ENCODE measurements around the gene ZMYM2.

ZMYM2 gene

DNA sequence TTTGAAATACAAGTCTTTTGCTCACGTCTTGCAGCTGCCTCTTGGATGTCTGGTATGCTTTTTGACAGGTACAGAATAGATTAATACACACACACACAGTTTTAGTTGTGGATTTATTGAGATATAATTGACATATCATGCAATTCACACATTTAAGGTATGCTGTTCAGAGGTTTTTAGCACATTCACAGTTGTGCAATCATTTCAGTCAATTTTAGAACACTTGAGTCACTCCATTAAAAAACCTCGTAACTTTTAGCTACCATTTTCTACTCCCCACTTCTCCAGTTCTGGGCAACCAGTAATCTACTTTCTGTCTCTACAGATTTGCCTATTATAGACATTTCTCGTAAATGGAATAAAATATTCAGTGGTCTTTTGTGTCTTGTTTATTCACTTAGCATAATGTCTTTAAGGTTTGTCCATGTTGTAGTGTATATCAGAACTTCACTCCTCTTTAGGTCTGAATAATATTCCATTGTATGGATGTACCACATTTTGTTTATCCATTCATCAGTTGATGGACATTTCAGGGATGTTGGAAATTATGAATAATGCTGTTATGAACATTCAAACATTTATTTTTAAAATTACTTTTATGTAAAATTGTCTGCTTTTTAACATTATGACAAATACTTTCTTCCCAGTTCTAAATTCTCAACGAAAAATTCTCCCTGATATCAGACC lies 2.5 kb upstream of the ZMYM2 start:
- in situ Hi-C loops (cut with HindIII; ENCODE audit: low sequenced_read_pairs) = no loop called here
- no peak for DNase-seq (ENCODE audit: low read depth)
- H3K4me3 ChIP-seq (ENCODE audit: low read depth, low read length) = no peak overlapping the region
- TF ChIP-seq, protein P1, sequence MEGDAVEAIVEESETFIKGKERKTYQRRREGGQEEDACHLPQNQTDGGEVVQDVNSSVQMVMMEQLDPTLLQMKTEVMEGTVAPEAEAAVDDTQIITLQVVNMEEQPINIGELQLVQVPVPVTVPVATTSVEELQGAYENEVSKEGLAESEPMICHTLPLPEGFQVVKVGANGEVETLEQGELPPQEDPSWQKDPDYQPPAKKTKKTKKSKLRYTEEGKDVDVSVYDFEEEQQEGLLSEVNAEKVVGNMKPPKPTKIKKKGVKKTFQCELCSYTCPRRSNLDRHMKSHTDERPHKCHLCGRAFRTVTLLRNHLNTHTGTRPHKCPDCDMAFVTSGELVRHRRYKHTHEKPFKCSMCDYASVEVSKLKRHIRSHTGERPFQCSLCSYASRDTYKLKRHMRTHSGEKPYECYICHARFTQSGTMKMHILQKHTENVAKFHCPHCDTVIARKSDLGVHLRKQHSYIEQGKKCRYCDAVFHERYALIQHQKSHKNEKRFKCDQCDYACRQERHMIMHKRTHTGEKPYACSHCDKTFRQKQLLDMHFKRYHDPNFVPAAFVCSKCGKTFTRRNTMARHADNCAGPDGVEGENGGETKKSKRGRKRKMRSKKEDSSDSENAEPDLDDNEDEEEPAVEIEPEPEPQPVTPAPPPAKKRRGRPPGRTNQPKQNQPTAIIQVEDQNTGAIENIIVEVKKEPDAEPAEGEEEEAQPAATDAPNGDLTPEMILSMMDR (IDR thresholded peaks at IDR 0.05; ENCODE audit: low read depth, low read length, missing control alignments) = no peak

DNA sequence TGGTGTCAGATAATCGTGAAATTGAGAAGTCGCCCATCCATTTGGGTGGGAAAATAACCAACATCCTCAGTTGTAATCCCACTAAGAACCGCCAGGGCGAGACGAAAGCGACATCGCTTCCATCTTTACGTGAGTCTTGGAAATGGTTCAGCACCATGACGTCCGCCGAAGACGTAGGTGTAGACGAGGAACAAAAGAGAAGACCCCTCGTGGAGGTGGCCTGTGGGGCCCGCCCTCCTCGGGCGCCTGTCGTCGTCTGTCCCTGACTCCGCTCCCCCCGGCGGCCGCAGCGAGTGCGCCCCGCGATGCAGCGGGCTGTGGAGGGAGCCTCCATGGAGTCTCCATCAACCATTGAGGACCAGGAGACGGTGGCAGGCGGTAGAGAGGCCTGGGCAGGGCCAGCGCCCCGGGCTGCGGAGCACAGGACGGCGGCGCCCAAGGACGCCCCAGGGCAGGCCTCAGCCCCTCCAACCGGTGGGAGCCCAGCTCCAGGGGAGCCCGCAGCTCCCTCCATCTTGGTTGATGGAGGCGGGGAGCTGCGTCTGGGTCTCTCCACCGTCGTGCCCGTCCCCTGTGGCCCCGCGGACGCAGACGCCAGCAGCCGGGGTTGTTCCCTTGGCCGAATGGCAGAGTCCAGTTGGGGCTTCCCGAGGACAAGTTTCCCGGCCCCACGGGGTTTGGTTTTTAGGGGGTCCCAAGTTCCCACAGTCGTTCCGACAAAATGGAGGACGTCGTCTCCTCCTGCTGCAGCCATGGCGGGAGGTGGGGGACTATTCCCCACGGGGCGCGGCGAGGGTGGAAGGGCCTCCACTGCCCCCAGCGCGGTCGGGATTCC lies 990 bp upstream of the ZMYM2 start:
- peak overlapping the region; percentile 44 for H3K4me3 ChIP-seq (ENCODE audit: low read depth, low read length)
- in situ Hi-C loops (cut with HindIII; ENCODE audit: low sequenced_read_pairs) = no loop called here

DNA sequence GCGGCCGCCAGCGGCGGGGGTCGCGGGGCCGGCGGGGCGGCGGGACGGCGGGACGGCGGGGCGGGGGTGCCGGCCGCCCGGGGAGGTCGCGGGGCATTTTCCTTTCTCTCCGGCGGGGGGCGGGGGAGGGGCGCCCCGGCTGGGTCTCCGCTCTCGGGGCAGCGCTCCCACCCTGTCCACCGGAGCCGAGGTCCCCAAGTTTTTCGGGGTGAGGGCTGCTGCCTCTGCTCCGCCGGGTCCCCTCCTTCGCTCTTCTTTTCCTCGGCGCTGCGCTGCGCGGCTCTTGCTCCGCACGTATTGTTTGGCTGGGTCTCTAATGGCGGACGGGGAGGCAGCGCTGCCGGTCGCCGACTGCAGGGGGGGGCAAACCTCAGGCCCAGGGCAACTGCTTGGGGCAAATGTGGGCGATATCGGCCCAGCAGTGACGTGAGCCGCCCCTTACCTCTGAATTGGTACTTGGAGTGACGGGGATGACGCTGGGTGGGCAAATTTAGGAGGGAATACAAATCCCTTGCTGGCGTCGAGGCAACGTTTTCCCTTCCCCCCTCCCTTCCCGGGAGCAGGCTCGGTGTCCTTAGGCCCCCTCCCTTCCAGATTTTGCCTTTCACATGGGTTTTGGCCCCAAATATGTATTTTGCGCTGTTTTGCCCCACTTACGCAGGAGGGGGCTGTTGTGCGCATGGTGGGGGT lies 759 bp downstream of the ZMYM2 start:
- TF ChIP-seq, protein P1 (IDR thresholded peaks at IDR 0.05; ENCODE audit: low read depth, low read length, missing control alignments) = no peak
- peak overlapping the region; percentile 63 for H3K4me3 ChIP-seq (ENCODE audit: low read depth, low read length)
- in situ Hi-C loops (cut with HindIII; ENCODE audit: low sequenced_read_pairs) = no loop called here
- DNase-seq (ENCODE audit: low read depth) = no peak

More for the DNA sequence above, 990 bp upstream of the ZMYM2 start:
- TF ChIP-seq, protein P1 (IDR thresholded peaks at IDR 0.05; ENCODE audit: low read depth, low read length, missing control alignments) = peak; percentile 62
- peak; percentile 53 for DNase-seq (ENCODE audit: low read depth)

DNA sequence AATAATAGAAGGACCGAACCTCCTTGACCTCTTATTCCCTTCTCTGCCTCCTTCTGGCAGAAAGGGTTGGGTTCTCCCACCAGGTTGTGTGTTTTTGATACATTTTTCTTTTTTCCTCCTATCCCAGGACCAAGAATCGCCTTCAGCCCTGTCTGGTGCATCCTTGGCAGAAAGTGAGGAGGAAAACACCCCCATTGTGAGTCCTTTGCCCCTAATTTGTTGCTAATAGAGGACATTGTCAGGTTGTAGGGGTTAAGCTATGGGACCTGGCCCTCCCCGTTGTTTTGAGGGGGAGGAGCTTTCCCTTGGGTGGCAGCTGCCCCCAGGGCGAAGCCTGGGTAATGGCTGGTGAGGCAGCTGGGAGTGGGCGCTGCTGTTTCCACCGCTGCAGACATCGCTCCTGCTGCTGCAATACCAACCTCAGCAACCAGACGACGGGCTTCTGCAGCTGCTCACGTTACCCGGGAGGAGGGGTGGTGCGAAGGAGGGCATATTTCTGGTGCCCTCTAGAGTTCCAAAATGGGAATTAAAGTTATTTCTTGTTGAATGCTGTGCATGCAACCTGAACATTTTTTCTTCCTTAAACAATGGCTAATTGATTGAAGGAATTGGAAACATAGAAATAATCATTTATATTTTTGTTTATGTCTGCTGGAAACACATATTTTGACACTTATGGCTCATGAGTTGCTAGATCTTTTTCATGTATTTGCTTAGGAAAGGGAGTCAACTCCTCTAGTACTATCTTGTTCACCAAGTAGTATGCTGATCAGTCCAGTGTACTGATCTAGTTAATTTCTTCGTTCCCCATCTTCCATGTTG lies 1.5 kb downstream of the ZMYM2 start:
- TF ChIP-seq, protein P1 (IDR thresholded peaks at IDR 0.05; ENCODE audit: low read depth, low read length, missing control alignments) = peak; percentile 97
- DNase-seq (ENCODE audit: low read depth) = peak; percentile 76
- in situ Hi-C loops (cut with HindIII; ENCODE audit: low sequenced_read_pairs) = no loop called here
- peak overlapping the region; percentile 63 for H3K4me3 ChIP-seq (ENCODE audit: low read depth, low read length)

DNA sequence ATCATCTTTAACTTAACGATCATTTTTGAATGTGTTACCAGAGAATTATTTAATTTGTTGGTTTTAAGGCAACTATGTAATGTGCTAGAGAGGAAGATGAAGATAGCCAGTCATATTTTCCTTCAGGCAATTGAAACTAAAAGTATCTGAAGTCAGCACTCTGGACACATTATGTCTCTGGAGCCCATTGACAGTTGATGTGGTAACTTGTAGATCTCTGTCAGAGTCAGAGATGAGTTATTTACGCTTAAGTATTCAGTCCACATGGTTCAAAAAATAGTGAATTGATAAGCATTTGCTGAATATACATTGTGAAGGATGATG lies 2.1 kb downstream of the ZMYM2 start:
- H3K4me3 ChIP-seq (ENCODE audit: low read depth, low read length) = peak overlapping the region; percentile 63
- DNase-seq (ENCODE audit: low read depth) = no peak
- in situ Hi-C loops (cut with HindIII; ENCODE audit: low sequenced_read_pairs) = no loop called here
- TF ChIP-seq, protein P1 (IDR thresholded peaks at IDR 0.05; ENCODE audit: low read depth, low read length, missing control alignments) = no peak

DNA sequence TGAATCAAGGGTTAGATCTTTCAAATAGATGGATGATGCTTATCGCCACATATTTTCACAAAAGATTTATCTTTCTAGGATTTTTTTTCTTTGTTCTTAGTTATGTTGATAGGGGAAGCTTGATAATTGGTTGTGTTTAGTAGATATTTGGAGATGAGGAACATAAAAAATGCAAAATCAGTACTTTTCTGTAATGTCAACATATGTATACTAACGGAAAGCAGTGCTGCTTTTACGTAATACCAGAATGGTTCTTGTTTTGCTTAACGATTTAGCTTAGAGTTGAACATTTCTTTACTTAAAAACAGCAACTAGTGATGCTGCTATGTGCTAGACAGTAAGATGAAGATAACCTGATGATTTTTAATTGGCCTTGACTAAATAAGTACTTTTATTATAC lies 3.0 kb downstream of the ZMYM2 start:
- no peak for DNase-seq (ENCODE audit: low read depth)
- in situ Hi-C loops (cut with HindIII; ENCODE audit: low sequenced_read_pairs) = no loop called here
- TF ChIP-seq, protein P1 (IDR thresholded peaks at IDR 0.05; ENCODE audit: low read depth, low read length, missing control alignments) = no peak
- no peak overlapping the region for H3K4me3 ChIP-seq (ENCODE audit: low read depth, low read length)

Data from astrocyte of the cerebellum (primary cell).